Keratinocyte (primary cell): ENCODE measurements around the gene PITPNC1.

ENCODE experiments used
- CTCF ChIP-seq, 3 experiments: IDR thresholded peaks in 1 of 3; conservative IDR thresholded peaks in 1 of 3; optimal IDR thresholded peaks in 1 of 3; 2 replicates in 2 of 3; 3 replicates in 1 of 3; pipeline versions ENCODE3 to v1.5.1; 2011; ENCODE audit warnings: low read length in 3 of 3, mild to moderate bottlenecking in 3 of 3, moderate library complexity in 2 of 3, control low read depth in 1 of 3, inconsistent platforms in 1 of 3; ENCODE audit not compliant: insufficient read depth in 2 of 3; ENCODE audit errors: extremely low read depth in 1 of 3
- EZH2 ChIP-seq: IDR thresholded peaks from one replicate; pipeline ENCODE4 v1.6.1; 2012; ENCODE audit warnings: inconsistent platforms, mild to moderate bottlenecking, low read length, moderate library complexity

DNA sequence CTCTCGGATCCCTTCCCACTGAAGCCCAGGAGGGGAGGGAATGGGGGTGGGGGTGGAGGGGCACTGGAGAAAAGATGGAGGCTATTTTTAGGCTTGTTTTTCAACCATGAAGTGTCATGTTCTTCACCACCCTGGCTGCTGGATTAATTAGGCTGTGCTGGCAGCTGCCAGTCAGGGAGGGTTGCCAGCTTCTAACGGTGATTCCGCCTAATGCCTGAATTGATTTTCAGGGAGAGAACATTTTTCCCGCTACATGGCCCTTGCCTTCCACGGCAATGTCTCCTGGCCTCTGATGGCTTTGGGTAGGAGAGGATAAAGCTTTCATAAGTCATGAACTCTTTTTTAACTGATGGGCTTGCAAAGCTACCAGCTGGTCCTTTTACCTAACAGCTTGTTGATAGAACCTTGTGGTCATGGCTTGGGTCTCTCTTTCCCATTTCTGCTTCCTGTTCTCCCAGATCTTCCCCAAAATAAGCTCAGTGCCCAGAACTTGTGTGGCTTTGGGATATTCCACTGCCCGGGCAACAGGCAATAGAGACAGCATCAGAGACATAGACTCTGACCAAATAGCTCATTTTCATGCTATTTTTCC, 167.4 kb downstream of the PITPNC1 start:
- TF ChIP-seq CTCF (optimal IDR thresholded peaks at IDR 0.05 in 1 of 3, IDR thresholded peaks at IDR 0.05 in 1 of 3, conservative IDR thresholded peaks at IDR 0.05 in 1 of 3; ENCODE audit: extremely low read depth in 1 of 3, insufficient read depth in 2 of 3, low read length in 3 of 3) (no peak), EZH2 (no peak)
